Stimulated activated CD8-positive, alpha-beta memory T cell treated with anti-CD3 and anti-CD28 coated beads, Interleukin-12 subunit alpha, Interleukin-12 subunit beta, amount 100 ng/mL, for 24 hours (primary cell): ENCODE data around the gene DDB1.

Experiments
- DNase-seq: peaks from one replicate; pipeline ENCODE4 v3.0.0-alpha.2; 2020; ENCODE audit errors: extremely low read depth

DDB1 gene

DNA sequence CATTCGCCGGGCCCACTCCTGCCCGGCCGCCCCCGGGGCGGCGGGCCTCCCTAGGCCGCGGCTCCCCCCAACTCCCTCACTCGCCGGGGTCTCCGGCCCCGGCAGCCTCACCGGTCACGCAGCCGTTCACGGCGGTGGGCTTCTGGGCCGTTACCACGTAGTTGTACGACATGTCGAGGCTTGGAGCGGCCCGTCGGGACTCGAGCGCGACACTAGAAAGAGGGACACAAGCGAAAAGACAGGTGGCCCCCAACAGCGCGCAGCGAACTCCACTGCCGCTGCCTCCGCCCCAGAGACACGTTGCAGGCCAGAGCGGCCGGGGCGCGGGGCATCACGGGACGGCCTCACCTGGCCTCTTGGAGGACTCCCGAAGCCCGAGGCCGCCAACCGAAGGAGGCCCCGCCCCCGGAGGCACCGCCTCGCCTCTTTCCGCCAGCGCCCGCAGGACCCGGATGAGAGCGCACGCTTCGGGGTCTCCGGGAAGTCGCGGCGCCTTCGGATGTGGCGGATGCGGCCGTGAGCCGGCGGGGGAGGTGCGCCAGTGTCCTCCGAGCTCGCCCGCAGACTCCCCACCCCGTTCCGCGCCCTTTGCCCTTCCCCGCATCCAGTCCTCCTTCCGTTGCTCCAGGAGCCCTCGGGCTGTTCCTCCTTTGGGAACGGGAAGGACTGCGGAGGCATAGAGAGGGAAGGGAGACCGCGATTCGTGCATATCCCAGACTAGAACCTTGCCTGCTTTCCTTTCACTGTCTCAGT, at the start of gene DDB1, which contains the start of gene TKFC:
Gene DDB1 (minus strand): TSS at position 309 of the 753 bp plus-strand sequence. CDS start 137 bp downstream, at position 172.
Gene TKFC (plus strand): TSS at position 432 of the 753 bp plus-strand sequence. CDS start 1,501 bp downstream, outside the sequence.
- peak; percentile 95 for DNase-seq

DNA sequence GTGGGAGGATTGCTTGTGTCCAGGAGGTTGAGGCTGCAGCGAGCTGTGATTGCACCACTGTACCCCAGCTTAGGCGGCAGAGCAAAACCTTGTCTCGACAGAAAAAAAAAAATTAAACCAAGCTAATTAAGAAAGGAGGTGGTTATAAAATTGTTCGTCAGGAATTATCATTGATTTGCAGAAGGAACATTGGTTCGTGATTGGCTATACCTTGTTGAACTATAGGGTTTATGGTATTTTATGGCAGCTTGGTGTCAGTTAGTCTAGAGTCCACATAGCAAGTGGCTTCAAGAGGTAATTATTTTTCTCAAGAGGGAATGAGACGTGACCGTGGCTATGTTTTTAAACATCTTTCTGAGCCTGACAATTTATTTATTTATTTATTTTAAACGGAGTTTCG, 48.0 kb upstream of the DDB1 start:
- no peak for DNase-seq

DNA sequence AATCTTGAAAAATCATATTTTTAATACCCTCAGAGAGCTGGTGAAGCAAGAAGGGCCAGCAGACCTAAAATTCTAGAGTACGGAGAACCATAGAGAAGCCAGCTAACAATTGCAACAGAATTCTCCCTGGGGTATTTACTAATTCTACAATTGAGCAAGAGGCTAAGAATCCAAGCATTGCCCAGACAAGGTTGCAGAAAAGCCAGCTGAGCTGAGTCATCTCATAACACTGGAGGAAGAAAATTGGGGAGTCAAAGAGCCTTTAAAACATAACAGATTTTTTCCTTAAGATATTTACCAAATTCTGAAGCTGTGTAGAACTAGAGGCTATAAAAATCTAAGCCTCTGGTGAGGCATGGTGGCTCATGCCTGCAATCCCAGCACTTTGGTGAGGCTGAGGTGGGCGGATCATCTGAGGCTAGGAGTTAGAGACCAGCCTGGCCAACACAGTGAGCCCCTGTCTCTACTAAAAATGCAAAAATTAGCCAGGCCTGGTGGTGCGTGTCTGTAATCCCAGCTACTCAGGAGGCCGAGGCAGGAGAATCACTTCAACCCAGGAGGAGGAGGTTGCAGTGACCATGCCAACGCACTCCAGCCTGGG, 45.9 kb upstream of the DDB1 start:
- DNase-seq: no peak

DNA sequence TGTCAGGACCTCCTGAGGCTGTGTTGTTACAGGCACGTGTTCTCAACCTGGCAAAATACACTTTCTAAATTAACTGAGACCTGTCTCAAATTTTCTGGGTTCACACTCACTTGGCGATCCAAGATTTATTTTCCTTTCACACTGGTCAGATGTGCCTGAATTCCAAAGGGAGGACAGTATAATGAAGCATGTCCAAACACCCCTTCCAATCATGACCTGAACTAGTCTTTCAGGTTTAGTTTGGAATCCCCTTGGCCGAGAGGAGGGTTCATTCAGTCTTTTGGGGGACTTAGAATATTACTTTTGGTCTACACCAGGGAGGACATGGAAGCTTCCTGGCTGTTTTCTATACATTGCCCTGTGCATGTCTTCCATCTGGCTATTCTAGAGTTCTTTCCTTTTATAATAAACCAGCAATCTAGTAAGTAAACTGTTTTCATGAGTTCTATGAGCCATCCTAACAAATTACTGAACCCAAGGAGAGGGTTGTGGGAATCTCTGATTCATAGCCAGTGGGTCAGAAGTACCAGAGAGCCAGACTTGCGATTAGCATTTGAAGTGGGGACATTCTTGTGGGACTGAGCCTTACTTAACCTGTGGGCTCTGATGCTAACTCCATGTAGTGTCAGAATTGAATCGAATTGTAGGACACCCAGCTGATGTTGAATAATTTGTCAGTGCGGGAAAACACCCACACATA, 44.7 kb upstream of the DDB1 start:
- DNase-seq: no peak

DNA sequence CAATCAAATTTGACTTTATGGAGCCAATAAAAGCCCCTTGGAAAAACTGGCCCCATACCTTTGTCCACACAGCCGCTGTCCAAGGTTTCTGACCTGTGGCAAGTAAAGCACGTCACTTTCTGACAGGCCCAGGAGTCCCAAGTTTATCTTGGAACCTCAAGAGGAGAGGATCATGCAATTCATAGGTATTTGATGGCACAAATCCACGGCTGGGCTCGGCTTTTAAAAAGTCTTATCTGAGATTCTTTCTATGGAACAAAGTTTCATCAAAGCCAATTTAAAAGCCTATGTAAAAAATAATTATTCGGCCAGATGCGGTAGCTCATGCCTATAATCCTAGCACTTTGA, 42.8 kb upstream of the DDB1 start:
- DNase-seq: no peak

DNA sequence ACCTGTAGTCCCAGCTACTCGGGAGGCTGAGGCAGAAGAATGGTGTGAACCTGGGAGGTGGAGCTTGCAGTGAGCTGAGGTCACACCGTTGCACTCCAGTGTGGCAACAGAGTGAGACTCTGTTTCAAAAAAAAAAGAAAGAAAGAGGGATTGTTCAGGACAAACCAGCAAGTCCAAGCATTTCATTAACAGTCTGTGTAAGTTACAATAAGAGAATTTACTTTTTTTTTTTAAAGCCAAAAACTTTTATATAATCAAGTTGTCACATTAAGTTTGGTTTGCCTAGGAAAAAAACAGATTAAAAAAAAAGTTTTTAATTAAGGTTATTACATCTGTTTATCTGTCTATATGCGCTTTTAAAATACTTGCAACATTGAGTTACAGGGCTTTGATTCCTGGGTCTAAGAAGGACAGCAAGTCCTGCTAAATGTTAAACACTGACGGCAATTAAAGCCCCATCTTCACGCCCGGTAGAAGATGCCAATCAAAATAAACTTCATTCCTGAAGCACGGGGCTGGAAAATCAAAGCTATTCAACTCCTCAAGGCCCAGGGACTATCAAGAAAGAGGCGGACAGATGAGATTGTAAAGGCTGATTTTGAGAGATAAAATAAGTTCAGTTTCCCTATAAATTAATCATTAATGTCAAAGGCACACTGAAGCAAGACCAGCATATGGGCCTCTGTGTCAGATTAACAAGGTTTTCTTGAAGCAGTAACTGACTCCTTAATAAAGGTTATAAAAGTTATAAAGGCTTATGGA, 39.9 kb upstream of the DDB1 start:
- no peak for DNase-seq

DNA sequence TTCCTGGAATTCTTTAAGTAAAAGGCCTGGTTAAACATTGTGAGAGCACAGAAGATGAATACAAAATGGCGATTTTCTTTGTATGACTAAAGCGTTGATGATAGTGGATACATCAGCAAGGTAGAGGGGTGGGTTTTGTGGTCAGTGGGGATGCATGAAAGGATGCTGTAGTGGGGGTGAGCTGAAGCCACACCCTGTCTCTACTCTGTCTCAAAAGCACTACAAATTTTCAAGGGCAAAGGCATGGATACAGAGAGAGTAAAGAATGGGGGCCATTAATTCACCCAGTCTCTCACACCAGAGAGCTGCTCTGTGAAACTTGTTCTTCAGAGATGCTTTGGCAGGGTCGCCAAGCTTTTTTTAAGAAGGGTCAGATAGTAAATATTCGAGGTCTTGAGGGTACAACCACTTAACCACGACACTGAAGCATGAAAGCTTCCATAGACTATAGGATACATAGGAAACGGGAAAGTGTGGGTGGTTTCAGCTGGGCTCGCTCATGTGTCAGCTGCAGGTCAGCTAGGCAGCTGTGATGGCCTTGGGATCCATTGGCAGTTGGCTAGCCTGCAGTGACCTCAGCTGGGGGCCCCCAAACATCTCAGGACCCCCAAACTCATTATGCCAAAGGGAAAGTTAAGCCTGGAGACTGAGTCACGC, 37.6 kb upstream of the DDB1 start:
- DNase-seq: no peak

DNA sequence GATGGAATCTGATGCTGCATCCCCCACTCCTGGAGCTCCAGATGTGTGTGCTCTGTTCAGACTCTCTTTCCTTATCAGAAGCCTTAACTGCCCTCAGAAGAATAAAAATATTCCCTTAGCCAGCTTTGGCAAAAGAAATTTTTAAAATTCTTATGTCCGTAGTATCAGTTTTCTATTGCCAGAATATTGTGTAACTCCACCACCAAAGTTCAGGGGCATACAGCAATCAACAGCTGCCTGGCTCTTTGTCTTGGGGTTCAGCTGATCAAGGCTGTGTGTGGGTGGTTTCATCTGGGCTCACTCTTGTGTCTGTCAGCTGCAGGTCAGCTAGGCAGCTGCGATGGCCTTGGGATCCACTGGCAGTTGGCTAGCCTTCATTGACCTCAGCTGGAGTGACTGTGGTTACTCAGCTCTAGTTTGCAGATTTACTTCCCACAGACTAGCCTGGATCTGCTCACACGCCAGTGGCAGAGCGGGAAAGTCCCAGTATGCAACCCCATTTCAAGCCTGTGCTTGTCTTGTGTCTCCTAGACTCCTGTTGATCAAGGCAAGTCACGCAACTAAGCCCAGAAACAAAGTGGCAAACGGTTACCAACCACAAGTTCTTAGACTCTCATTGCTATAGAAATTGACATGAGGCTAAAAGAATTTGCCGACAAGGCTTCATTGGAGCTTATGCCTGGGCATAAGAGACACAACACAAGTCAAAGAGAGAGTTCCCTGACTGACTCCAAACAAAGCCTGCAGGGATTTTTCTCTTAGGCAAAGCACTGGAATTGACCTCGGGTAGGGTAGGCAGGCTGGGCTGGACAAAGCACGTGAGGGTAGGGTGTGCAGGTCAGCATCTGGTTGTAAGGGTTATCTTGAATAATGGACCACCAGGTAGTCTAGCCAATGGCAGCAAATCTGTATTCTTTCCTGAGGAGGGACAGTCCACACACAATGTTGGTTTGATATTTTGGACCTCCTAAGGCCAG, 36.8 kb upstream of the DDB1 start:
- DNase-seq: no peak

DNA sequence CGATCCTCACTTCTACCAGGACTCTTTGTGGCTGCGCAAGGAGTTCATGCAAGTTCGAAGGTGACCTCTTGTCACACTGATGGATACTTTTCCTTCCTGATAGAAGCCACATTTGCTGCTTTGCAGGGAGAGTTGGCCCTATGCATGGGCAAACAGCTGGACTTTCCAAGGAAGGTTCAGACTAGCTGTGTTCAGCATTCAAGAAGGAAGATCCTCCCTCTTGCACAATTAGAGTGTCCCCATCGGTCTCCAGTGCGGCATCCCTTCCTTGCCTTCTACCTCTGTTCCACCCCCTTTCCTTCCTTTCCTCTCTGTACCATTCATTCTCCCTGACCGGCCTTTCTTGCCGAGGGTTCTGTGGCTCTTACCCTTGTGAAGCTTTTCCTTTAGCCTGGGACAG, 35.7 kb upstream of the DDB1 start:
- DNase-seq: no peak

DNA sequence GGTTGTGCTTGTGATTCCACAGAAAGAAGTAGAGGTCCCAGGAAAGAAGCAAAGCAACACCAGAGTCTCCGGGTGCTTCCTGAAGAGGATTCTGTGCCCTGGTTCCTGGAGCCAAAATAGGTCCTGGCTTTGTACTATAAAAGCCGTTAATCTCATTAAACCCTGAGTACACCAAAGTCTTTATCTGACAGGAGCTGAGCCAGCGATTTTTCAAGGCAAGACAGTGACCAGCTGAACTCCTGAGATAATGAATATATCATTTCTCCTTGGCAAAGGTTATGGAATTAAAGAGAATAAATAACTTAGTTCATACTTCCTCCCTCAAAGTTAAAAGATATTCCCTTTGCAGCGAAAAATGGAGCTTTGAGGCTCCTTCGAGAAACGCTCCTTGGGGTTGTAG, 34.5 kb upstream of the DDB1 start:
- DNase-seq: no peak

DNA sequence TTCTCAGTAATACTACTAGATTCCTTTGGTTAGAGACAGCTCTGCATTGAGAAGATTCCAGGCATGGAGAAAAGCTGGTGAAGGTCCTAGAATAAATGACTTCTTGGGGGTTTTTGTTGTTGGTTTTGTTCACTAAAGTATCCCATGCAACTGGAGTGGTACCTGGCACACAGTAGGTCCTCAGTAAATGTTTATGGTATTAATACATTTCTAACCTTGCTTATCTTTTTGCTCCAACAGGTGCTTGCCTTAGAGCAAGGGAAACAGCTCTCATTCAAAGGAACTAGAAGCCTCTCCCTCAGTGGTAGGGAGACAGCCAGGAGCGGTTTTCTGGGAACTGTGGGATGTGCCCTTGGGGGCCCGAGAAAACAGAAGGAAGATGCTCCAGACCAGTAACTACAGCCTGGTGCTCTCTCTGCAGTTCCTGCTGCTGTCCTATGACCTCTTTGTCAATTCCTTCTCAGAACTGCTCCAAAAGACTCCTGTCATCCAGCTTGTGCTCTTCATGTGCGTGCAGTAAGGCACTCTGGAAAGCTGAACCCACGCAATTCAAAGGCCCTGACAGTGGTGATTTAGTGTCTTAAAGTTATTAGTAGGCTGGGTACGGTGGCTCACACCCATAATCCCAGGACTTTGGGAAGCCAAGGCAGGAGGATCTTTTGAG, 31.2 kb upstream of the DDB1 start:
- no peak for DNase-seq

DNA sequence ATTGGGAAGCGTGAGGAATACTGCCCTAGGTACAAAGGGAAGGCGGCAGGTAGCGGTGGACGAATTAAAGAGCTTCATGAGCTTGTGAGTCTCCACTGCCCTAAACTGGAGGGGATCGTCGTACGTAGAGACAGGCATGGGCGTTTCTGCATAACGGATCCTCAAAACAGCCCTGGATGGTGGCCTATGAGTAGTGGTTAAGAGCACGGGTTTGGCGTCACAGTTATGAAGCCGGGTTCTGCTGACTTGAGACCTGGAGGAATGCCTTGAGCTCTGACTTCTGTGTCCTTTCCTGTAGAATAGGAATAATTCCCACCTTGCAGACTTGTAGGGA, 29.6 kb upstream of the DDB1 start:
- DNase-seq: no peak

DNA sequence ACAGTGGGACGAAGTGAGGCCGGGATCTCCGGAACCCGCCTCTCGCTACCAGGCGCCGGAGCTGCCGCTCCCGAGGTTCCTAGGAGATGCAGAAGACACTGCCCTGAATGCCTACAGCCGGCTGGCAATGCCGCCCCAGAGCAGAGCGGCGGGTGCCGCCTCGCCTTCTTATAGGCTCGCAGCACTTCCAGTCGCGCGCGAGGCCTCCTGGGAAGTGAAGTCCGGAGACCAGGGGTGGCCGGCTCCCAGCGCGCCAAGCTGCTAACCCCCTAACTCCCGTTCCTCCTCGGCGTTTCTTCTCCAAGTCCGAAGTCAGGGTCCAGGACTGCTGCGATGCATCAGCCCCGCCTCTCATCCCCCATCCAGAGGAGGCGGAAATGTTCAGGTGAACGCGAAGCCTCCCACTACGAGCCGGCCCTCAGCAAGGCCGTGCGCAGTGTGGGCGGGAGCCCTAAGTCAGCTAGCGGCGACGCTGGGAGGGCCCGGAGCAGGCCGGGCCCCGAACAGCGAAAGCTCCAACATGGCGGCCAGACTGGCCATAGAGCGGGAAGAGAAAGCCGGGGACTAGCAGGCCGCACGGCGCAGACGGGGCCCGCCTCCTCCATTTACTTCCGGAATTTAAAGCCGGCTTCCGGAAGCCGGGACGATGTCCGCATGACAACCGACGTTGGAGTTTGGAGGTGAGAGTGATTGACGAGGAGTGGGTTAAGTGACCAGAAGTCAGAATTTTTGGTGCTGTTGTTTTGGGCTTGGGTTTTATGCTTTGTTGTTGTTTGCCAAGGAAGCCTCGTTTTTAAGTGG, 29.0 kb upstream of the DDB1 start, which contains the start of the genes CYB561A3 and TMEM138:
Gene CYB561A3 (minus strand): TSS at position 142 of the 801 bp plus-strand sequence. CDS start 5,169 bp downstream, outside the sequence.
Gene TMEM138 (plus strand): TSS at position 634 of the 801 bp plus-strand sequence. CDS start 2,017 bp downstream, outside the sequence.
- peak; percentile 84 for DNase-seq

DNA sequence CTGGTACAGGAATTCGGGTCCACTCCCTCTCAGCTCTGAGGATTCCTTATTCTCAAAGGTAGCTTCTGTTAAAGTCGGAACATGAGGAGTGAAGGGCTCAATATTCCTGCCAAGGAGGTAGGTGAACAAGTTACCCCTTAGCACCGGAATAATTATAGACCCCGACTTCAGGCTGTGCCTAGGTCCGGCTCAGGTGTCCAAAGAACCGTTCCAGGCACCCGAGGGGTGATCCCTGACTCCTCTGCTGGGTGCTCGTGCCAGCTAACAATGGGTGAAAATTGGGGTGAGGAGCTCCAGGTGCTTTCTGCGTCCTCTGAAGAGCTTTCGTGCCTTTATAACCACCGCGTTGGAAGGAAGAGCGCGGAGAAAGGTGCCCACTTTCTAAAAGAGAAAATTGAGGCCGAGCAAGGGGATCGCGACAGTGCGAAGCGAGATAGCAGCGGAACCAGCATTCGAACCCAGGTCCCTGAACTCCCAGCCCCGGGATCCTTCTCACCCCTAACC, 28.4 kb upstream of the DDB1 start:
- DNase-seq: no peak

DNA sequence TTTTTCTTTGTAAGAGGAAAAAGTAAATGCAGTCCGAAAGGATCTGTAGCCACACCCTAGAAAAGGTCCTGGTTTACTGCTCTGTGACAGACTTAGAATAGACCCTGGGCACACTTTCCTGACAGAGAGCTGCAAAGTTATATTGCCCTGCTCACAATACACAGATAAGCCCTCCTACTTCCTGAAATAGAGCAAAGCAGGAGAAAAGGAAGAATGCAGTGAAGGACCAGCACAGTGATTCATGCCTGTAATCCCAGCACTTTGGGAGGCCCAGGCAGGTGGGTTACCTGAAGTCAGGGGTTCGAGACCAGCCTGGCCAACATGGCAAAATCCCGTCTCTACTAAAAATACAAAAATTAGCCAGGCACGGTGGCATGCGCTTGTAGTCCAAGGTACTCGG, 26.6 kb upstream of the DDB1 start:
- no peak for DNase-seq

DNA sequence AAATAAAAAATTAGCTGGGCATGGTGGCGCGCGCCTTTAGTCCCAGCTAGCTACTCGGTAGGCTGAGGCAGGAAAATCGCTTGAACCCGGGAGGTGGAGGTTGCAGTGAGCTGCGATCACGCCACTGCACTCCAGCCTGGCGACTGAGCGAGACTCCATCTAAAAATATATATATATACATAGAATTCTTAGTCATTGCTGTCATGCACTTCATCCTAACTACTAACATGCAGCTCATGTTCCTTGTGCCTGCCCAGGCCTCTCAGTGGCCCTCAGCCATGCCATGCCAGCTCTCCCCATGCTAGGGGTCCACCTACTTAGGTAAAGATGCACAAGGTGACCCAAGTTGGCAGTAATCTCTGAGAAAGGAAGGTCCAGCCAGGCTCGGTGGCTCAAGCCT, 25.7 kb upstream of the DDB1 start:
- DNase-seq: no peak

DNA sequence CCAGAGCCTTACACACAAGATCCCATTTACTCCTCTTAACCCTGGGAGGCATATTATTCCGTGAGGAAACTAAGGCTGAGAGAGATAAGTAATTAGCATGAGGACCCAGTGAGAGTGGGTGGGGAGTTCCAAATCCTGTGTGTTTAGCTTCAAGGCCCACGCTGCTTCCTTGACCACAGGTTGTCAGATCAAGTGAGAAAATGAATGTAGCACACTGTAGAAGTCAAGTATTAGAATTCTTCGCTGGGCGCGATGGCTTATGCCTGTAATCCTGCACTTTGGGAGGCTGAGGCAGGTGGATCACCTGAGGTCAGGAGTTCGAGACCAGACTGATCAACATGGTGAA, 25.0 kb upstream of the DDB1 start:
- no peak for DNase-seq

DNA sequence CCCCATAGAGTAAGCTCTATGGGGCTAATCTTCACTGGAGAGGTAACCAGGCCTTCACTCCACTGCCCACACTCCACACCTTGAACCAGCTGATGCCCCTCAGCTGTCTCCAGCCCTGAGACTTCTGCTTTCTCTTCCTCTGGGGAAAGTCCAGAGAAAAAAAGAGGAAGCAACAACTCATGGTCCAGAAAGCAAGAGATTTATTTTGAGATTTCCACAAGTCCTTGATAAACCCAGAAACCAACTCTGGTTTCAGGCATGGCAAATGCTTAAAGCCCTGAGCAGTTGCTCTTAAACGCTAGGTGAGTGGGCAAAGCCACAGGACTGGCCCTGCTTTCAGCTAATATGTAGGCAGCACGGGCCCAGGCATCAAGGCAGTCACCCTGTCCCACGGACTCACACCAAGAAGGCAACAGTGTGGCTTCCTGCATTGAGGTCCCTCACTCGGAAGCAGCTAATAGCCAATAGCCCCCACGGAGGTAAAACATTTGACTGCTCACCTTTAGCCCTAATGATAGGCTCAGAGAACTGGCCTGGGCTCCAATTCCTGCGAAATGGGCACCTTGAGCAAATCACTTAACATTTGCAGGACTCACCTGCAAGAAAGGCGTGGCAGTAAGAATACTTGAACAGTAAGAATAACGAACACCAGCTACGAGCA, 24.5 kb upstream of the DDB1 start:
- DNase-seq: no peak
